ENCODE results near the gene MFAP5. TPM values are rescaled to one million over a fixed set of nuclear protein-coding genes. Genes with fewer than 3 reads are reported as not detected.

The MFAP5 gene
- total RNA-seq, 4 donors from 2014 or later: 49.3 to 205 (median 137) TPM

DNA sequence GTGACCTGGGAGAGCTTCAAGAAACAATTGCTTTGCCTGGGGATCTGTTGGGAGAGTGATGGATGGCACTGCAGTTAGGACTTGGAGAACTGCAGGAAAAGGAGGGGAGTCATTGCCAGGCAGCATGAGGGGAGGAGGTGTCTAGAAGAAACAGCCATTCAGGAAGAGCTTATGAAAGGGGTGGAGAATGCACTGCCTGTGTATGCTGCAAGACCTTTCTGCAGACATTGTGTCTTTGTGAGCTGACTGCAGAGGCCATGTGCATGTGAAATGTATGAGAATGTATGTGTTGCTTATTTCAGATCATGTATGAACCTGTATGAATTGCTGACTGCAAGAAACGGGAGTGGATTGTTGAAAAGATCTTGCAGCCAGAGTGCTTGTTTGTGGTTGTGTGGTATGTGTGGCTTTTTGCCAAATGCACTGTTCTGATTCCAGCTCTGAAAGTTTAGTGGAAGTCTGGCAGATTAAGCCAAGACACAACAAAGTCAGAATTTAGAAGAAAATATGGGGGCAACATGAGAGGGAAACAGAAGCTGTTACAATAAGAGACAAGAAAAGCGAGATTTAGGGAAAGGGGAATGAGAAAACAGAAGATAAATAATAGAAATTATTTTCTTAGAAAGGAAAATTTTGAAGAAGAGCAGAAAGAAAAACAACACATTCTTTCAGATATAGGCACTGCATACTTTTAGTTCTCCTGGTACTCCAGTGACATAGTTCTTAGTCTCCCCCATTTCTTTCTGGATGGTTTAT, 25.4 kb upstream of the MFAP5 start:
- H3K27ac ChIP-seq: peak overlapping the region; percentile 30 to 80 (median 66)
- 23 to 38% methylated on average over 2 of the region's 2 CpGs for WGBS, 2 donors (ENCODE audit: low coverage in 1 of 2)

DNA sequence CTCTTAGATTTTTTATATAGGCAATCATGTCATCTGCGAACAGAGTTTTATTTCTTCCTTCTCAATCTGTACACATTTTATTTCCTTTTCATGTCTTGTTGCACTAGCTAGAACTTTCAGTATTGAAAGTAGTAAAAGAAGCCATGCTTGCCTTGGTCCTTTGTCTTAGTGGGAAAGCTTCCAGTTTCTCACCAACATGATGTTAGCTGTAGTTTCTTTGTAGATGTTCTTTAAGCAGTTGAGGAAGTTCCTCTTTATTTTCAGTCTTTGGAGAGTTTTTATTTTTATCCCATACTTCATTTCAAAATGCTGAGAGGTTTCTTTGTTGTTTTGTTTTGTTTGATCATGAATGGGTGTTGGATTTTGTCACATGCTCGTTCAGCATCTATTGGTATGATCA, 22.4 kb upstream of the MFAP5 start:
- 78 to 100% methylated on average over 2 of the region's 2 CpGs for WGBS, 2 donors (ENCODE audit: low coverage in 1 of 2)
- H3K9me3 ChIP-seq: no peaks in the 10 kb centered on the region
- no peak overlapping the region for H3K27ac ChIP-seq
- ATAC-seq: no peak
- peaks cover 5 to 42% (median 13%) of the 10 kb centered on the region in 3 donors for H3K4me1 ChIP-seq
- no peak overlapping the region for H3K4me3 ChIP-seq
- TF ChIP-seq, protein P1, sequence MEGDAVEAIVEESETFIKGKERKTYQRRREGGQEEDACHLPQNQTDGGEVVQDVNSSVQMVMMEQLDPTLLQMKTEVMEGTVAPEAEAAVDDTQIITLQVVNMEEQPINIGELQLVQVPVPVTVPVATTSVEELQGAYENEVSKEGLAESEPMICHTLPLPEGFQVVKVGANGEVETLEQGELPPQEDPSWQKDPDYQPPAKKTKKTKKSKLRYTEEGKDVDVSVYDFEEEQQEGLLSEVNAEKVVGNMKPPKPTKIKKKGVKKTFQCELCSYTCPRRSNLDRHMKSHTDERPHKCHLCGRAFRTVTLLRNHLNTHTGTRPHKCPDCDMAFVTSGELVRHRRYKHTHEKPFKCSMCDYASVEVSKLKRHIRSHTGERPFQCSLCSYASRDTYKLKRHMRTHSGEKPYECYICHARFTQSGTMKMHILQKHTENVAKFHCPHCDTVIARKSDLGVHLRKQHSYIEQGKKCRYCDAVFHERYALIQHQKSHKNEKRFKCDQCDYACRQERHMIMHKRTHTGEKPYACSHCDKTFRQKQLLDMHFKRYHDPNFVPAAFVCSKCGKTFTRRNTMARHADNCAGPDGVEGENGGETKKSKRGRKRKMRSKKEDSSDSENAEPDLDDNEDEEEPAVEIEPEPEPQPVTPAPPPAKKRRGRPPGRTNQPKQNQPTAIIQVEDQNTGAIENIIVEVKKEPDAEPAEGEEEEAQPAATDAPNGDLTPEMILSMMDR (IDR thresholded peaks at IDR 0.05): no peak
- no peak for TF ChIP-seq POLR2A (IDR thresholded peaks at IDR 0.05)
- TF ChIP-seq POLR2AphosphoS5 (IDR thresholded peaks at IDR 0.05): no peak
- no peaks in the 10 kb centered on the region for H3K27me3 ChIP-seq
- no peaks in the 10 kb centered on the region for H3K36me3 ChIP-seq

More for the DNA sequence above, 25.4 kb upstream of the MFAP5 start:
- no peaks in the 10 kb centered on the region for H3K27me3 ChIP-seq
- TF ChIP-seq, protein P1 (IDR thresholded peaks at IDR 0.05): no peak
- TF ChIP-seq POLR2AphosphoS5 (IDR thresholded peaks at IDR 0.05): peak; percentile 88
- ATAC-seq: peak; percentile 99
- H3K36me3 ChIP-seq: no peaks in the 10 kb centered on the region
- H3K4me3 ChIP-seq: no peak overlapping the region
- no peaks in the 10 kb centered on the region for H3K9me3 ChIP-seq
- H3K4me1 ChIP-seq: peaks cover 10 to 45% (median 15%) of the 10 kb centered on the region in 3 donors

DNA sequence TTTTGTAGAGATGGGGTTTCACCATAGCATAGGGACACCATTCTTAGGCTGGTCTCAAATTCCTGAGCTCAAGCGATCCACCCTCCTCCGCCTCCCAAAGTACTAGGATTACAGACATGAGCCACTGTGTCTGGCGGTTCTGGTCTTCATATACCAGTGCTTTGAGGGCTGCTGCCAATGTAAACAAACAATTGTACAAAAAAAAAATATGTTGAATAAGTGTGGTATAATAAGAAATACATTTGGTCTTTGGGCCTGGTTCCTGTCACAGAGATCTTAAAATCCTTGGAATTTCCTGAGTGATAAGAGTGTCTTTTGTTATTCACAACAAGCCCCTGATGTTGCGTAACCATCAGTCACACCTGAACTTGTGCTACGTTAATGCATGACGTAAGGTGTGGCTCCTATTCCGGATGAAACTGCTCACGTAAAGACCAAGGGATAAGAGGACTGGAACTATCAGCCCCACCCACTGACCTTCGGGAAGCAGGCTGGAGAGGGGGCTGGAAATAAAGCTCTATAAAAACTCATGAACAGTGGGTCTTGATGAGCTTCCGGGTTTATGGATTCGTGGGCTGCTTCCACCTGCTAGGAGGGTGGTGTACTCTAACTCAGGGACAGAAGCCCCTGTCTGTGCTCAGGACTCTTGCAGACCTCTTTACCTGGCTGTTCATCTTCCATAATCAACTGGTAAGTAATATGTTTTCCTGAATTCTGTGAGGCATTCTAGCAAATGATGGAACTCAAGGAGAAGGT, 18.7 kb upstream of the MFAP5 start:
- Histone ChIP-seq H3K36me3 (no peaks in the 10 kb centered on the region), H3K4me1 (peaks cover 0 to 7% (median 0%) of the 10 kb centered on the region in 3 donors), H3K27ac (peak overlapping the region in 2 of 4 donors; percentile 17 to 35), H3K27me3 (no peaks in the 10 kb centered on the region), H3K4me3 (no peak overlapping the region), H3K9me3 (no peaks in the 10 kb centered on the region)
- ATAC-seq: peak; percentile 60
- TF ChIP-seq POLR2AphosphoS5 (IDR thresholded peaks at IDR 0.05) (no peak), EP300 (IDR thresholded peaks at IDR 0.05) (no peak), POLR2A (IDR thresholded peaks at IDR 0.05) (no peak)
- TF ChIP-seq, protein P1 (IDR thresholded peaks at IDR 0.05): no peak
- 45 to 46% methylated on average over 11 of the region's 11 CpGs for WGBS, 2 donors (ENCODE audit: low coverage in 1 of 2)

DNA sequence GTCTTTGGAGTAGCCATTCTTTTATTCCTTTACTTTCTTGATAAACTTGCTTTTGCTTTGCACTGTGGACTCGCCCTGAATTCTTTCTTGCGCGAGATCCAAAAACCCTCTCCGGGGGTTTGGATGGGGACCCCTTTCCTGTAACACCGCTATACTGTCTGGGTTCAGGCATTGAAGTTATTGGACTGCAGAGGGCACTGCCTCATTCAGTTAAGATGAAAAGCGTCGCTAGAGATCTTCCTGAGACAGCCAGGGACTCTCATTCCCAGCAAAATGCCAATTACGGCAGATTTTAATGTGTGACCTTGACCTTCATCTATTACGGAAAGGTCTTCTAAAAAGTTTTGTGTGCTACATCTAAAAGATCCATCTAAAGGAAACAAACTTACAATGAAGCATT, 17.9 kb upstream of the MFAP5 start:
- TF ChIP-seq EP300 (IDR thresholded peaks at IDR 0.05): no peak
- TF ChIP-seq, protein P1 (IDR thresholded peaks at IDR 0.05): peak in 1 of 4 experiments; percentile 7
- H3K9me3 ChIP-seq: no peaks in the 10 kb centered on the region
- H3K27me3 ChIP-seq: no peaks in the 10 kb centered on the region
- H3K4me3 ChIP-seq: no peak overlapping the region
- peak overlapping the region in 1 of 4 donors; percentile 35 for H3K27ac ChIP-seq
- H3K36me3 ChIP-seq: no peaks in the 10 kb centered on the region
- ATAC-seq: no peak
- 53 to 58% methylated on average over 4 to 9 of the region's 9 CpGs for WGBS, 2 donors (ENCODE audit: low coverage in 1 of 2)
- peaks cover 0 to 7% (median 0%) of the 10 kb centered on the region in 3 donors for H3K4me1 ChIP-seq

Measured in gastroesophageal sphincter (tissue), 4 donors.